HG02970 (cell line): ENCODE results near the gene WFS1.

Experiments
- ATAC-seq: cut with Tn5 transposase; IDR thresholded peaks from one replicate; pipeline ENCODE4 v1.9.1; 2021; ENCODE audit warnings: mild to moderate bottlenecking, moderate library complexity, moderate number of reproducible peaks; ENCODE audit not compliant: unreplicated experiment, low FRiP score

WFS1 gene

DNA sequence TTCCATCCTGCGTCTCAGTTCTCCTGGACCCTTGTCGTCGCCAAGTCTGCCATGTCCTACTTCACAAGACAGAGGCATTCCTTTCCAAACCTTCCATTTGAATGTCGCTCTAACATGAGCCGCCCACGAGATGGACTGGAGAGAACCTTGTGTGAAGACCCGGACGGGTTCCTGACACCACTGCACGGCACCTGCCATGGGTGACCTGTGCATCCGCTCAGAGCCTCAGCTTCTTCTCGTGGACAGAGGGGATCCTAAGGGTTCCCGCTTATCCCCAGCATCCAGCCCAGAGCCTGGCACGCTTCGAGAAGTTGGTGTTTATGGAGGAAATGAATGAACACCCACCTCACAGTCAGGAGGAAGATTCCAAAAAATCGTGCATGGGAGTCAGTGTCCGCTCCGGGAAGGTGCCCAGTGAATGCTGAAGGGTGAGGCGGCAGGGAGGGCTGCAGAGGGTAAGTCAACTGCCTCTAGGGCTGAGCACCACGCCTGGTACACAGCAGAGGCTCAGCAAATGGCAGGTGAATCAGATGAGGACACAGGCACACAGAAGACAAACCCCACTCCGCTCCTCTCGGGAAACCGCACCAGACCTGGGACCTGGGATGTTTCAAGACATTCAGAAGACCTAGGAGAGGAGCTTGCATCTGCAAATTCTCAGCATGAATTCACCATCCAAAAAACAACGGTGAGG is 52.6 kb downstream of the WFS1 start:
- no peak for ATAC-seq

DNA sequence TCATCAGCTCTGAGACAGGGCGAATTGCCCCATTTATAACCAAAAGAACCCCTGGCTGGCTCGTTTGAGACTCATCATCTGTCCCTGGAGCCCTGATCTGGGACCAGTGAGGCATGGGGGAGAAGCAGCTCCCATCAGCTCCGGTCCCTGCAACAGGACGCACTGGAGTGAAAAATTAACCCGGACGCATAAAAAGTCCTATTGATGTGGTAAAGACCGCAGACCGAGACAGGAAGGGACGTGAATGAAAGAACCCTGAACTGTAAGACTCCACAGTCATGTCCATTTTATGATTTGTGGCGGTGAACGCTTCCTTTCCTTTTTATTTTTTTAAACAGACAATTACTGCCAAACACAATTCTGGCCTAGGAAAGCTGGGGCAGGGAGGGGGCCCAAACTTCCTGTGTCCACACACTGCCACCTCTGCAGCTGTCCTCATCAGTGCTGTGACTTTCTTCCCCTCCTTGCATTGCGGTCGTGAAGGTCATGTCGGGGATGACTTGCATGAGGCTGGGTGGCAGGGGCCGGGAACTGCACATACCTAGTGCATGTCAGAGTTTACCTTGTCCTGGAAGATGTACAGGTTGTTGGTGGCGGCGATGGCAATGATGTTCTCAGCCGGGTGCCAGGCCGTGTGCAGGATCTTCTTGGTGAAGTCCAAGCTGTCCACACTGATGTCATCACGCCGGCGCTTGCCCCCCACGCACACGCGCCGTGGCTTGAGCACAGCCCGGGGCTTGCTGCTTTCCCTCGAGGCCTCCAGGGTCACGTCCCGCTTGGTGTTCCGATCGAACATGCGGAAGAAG is 53.3 kb downstream of the WFS1 start:
- ATAC-seq: no peak

DNA sequence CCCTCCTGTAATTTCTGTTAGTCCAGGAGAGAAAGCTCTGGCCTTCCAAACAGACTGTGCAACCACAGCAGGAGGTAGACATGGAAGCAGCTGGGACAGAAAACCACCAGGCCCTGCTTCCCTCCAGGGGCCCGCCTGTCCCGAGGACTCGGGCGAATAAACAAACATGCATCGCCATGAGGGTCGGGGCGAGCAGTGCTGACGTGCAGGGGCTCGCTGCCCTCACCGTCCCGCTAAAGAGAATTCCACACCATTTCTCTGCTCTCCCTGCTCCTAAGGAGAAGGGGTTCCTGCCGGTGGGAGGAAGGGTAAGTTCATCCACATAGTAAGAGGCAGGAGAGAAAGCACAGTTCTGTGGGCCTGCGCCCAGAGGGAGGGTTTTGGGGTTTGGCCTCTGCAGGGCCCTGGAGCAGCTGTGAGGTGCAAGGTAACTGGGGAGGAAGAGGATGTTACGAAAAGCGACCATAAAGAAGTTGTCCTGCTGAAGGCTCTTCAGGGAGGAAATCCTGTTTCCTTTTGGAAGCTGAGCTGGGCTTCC is 54.9 kb downstream of the WFS1 start:
- ATAC-seq: no peak

DNA sequence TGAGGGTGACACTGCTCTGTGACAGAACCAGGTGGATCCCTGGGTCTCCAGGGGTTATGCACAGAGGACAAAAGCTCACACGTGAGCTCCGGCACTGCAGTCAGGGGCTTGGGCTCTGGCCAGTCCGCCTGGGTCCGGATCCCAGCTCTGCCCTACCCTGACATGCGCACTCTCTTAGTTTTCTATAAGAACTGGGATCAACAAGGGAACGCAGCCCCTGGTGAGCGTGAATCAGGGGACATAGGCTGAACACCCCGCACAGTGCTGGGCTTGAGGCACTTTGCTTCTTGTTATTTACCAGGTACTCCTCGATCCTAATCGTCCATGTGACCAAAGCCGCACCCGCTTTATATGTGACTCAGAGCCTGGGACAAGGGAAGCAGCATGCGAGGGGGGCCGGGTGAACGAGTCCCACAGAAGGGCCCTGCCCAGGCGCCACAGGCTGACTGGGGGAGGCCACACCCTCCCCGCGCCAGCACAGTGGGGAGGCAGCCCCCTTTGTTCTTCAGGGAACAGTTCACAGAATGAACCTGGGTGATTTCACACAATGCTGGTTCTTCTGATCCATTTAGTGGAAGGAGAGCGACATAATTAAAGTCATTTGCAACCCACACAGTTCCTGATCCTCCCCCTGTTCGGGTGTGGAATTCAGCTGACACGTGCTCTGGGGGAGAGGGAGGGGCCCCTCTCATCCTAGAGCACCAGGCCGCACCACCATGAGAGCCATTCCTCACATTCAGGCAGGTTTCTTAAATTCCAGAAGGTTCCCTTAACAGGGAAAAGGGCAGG is 55.5 kb downstream of the WFS1 start:
- no peak for ATAC-seq

DNA sequence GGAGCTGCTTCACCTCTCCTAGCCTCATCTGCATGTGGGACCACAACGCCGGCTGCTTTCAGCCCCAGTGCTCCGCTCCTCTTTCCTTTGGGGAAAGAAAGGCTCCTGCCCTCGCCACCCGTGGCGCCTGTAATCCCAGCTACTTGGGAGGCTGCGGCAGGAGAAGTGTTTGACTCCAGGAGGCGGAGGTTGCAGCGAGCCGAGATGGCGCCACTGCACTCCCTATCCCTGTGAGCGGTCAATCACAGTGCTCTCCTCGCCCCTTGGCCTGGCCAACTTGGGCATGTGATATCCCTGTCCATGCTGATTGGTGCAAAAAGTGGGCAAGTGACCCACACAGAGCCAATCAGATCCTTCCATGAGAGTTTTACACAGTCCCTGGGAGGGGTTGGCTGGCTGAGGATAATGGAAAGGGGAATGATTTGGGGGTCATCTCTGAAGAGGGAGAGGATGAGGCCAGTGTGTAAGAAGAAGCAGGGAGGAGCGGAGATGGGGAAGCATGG is 56.2 kb downstream of the WFS1 start:
- no peak for ATAC-seq

DNA sequence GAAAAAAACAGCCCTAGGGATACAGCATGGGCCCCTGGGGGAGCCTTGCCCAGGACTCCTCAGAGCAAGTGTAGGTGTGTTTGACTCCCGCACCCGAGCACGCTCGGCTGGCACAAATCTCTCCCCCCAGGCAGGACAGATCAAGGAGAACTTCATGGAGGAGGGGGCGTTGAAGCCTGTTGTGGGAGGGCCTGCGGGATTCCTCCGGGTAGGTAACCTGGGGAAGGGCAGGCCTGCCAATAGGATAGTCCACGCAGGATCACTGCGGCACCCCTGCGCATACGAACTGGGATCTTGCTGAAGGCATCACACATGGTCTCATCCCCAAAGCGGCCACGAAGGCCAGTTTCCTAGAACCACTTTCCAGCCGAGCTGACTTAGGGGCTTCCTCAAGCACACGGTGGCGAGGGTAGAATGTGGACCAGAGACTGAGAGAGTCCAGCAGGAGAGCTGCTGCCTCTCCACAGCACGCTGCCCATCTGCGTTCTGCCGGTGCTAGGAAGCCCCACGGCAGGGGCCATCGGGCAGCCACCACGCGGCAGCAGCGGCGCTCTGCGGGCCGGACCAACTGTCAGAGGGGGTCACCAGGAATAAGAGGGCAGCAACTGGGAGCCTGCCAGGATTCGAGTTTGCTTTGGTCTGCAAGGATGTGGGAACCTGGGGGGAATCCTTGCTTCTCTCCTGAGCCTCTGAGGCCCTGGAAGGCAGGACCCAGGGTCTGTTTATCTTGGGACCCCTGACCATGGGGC is 56.8 kb downstream of the WFS1 start:
- ATAC-seq: no peak

DNA sequence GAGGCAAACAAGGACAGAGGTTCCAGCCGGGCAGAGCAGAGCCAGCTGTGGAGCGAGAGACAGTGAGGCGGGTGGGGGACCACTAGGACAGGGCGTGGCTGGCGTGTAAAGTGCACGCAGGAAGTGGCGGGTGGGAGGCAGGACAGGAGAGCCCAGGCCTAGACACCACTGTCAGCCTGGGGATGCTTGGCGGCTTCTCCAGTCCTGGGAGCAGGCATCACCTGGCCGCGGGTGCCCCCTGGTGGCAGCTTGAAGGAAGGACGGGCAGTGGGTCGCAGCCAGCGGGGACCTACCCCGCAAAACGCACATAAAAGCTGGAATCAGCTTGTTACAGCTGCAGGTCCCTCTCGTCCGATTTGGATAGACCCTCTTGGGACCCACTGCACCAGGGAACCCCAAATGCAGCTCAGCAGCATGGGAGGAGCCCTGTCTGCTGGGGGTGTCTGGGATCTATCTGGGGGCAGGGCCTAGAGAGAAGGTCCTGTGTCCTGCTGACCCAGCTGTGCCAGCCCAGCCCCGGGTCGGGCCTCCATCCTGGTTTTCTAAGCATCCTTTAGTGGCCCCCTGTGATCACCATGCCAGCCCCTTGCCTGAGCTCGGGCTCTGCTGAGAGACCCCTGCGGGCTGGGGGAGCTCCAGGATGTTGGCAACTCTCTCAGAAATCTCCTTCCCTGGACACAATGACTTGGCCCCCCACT is 57.7 kb downstream of the WFS1 start:
- ATAC-seq: peak; percentile 57

DNA sequence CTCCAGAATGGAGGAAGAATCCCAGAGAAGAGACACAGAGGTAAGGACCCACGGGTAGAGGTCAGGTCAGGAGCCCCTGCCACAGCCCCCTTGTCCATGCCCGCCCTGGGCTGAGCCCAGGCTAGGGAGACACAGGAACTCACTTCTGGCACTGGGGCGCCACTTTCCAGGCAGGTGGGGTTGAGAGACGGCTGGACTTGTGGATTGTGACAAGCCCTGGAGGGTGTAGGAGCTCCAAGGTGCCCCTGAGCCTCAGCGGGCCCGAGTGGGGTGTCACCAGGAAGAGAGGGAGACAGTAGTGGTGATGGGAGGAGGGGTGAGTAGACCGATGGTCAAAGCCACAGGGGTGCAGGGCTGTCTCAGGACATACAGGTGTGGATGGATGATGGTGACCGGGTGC is 58.9 kb downstream of the WFS1 start:
- ATAC-seq: no peak

DNA sequence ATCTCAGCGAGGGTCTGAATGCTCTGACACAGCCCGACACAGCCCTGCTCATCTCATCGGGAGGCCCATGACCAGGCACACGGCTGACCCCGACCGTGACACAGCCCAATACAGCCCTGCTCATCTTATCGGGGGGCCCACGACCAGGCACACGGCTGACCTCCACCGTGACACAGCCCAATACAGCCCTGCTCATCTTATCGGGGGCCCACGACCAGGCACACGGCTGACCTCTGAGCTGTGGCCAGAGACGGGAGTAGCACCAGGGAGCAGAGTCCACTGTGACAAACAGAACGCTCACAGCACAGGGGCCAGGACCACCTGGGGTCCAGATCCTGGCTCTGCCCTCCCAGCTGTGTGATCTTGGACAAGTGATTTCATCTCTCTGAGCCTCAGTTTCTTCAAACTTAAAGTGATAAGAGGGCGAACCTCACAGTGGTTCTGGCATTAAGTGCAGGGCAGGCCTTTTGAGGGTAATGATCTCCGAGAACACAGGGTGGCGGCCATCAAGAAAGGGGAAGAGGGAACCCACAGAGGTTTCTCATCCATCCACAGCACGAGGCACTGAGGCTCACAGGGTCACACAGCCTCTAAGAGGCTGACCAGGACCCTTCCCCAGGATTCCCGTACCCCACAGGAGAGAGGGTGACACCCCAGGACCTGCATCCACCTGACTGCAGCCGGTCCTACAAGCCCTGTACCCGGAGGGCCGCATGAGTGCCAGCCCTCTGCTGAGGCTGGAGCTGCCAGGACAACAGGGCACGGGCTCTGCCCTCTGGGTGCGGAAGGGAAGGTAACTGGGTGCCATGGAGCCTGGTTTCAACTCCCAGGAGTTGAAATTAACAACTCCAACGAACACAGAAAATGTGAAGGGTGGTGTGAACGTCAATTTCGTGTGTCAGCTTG is 60.1 kb downstream of the WFS1 start:
- ATAC-seq: no peak

DNA sequence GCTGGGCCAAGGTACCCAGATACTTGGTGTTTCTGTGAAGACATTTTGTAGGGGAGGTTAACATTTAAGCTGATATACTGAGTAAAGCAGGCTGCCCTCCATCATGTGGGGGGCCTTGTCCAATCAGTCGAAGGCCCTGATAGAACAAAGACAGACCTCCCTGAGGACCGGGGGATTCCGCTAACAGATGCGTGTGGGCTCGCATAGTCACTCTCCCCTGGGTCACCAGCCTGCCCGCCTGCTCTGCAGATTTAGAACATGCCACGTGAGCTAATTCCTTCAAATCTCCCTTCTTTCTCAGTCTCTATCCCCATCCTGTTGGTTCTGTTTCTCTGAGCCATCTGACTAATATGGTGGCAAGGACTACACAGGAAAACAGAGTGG is 60.7 kb downstream of the WFS1 start:
- no peak for ATAC-seq

DNA sequence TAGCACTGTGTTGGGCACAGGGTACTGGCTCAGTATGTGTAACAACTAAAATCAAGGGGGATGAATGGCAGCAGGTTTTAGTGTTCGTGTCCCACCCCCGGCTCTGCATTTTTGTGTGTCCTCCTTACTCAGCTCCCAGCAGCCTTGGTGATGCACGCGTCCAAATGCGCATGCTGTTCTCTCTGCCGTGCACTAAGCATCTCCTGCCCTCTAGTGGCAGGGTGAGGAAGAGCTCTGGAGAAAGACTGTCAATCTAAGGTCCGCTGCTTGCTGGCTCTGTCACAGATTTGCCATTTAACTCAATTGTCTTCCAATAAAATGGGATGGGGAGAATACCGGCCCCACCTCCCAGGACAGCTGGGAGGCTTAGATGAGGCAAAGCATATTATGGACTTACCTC is 61.4 kb downstream of the WFS1 start:
- ATAC-seq: no peak

DNA sequence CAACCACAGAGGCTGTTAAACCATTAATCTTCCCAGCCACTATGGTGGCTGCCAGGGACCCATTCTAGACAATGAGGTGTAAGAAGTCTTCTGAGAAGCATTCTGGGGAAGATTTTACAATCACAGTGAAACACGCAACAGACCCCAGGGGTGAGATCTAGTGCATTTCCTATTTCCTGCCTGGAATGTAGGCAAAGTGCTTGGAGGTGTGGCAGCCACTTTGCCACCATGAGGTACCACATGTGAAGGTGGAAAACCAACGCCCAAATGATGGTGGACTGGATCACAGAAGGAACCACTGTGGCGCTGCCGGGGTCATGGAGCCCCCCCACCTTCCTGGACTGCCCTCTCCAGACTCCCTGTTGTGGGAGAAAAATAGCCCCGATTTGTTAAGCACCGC is 61.8 kb downstream of the WFS1 start:
- ATAC-seq: no peak

DNA sequence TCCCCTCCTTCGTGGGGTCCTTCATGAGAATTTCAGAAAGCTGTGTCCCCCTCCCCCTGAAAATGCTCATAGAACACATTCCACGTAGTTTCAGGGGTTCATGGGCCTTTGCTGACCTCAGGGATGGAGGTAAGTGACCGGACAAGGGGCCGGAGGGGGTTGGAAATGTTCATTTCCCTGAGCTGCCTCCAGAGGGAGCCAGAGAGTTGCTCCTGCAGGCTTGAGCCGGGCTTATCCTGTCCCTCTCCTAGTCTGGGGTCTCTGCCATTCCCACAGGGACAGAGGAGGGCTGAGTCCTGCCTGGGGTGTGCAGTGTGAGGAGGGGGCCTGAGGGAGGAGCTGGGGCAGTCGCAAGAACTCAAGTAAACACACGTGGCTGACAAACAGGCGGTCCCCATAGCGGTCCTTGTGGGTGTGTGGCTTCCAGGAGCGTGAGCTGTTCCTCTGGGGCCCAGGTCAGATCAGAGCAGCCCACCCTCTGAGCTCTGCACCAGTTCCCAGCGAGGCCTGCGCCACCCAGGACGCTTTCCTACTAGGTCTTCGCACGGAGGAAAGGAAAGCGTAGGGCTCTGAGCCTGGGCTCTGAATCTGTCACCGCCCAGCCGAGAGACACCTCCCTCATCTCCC is 62.5 kb downstream of the WFS1 start:
- no peak for ATAC-seq

DNA sequence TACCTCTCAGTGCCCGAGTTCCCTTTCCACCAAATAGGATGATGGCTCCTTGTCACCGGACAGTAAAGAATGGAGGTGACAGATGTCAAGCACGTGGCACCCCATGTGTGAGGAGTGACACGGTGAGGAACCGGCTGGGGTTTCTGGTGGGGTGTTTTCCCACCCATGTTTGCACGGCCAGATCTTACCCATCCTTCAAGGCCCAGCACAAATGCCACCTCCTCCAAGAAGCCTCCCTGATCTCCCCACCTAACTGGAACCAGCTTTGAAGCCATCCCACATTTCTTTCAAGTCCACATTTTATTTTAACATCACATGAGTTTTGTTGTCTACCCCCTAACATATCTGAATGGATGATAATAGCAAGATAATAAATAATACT is 63.0 kb downstream of the WFS1 start:
- no peak for ATAC-seq

DNA sequence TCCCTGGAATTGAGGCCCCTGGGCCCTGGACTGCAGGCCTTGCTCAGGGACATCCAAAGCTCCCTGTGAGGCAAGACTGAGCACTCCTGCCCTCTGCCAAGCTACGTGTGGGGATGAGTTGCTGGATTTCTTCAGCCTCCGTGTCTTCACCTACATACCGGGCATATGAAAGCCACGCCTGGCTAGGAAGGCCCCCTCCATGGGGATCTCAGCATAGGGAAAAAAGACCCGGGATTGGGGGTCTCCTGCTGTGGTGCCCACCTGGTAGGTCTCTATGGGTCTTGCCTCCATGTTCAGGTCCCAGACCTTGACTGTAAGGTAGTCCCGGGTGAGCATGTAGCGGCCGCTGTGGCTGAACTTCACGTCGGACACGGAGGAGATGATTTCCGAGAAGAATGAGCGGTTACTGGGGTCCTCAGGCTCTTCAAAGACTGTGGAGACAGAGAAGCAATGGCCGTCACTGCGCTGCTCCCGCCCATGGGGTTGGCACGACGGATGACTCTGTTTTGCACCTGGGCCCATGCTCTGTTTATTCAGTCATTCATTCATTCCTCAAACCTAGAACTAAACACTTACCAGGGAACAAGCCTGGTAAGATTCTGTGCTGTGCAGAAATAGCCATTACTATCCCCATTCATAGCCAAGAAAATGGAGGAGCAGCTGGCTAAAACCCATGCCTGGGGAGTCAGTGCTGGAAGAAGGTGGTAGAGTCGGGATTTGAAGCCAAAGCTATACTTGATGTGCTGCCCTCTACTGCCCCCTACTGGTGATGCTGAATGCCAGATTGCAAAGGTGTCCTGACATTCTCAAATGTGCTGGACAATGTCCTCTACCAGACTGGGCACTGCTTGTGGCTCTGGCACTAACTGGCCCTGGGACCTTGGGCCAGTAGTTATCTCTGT is 63.9 kb downstream of the WFS1 start:
- no peak for ATAC-seq

DNA sequence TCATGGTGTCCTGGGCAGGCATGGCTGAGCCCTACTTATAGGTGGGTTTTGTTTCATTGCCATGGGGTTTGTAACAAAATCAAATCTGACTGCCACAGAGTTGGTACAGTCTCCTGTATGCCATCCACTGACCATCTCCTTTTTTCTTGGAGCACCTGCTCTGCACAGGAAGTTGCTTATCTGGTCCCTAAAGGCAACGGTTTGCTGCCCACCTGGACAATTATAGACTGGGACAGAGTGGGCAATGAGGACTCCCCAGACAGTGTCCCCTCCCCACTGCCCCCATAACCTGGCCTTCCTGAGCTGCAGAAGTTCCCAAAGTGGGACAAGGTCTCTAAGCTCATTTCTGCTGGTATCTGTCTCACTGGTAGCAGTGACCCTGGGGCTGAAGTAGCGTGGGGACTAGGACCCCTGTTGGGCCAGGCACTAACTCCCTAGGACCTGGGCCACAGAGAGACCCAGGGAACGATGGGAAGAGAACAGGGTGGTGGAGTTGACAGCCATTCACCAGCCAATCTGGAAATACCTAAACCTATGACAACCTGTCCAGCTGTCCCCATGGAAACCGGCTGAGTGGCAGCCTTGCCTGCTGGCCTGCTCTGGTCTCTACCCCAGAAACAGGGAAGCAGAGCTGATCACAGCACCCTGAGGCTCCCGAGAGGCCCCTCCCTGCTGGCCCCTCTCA is 64.7 kb downstream of the WFS1 start:
- no peak for ATAC-seq
